GM12878 (cell line): Measurements from ENCODE around the gene ZNF891. TPM values are rescaled to one million over a fixed set of nuclear protein-coding genes. Genes with fewer than 3 reads are reported as not detected.

Source experiments
- ATAC-seq: fragments of 200-7000 bp; cut with Tn5 transposase; 3 replicates; pipeline ENCODE4 v1.9.1; 2020; ENCODE audit warnings: mild to moderate bottlenecking, moderate library complexity
- BruUV-seq: library from RNA; stranded (reverse); fragments of 400-500 nt; replicated peaks from 2 replicates; lab custom pipeline; 2021; lab: Mats Ljungman, UMichigan
- CTCF ChIA-PET: fragments of 300-600 bp; sonication (Branson Sonifier 250); formaldehyde crosslinking; extraction: SDS; loops from one replicate; lab custom pipeline; 2021; ENCODE audit warnings: inconsistent platforms; lab: Yijun Ruan, JAX
- POLR2A ChIA-PET: fragments of 350-600 bp; formaldehyde crosslinking; extraction: SDS; loops from one replicate; lab custom pipeline; 2021; ENCODE audit warnings: inconsistent platforms; lab: Charles Lee
- RAD21 ChIA-PET: fragments of 300-600 bp; sonication (Branson Sonifier 250); formaldehyde crosslinking; loops from one replicate; lab custom pipeline; 2023; ENCODE audit warnings: antibody characterized with exemption; ENCODE audit not compliant: unreplicated experiment; lab: Charles Lee
- SMC1A ChIA-PET: fragments of 300-600 bp; sonication (Branson Sonifier 250); formaldehyde crosslinking; loops from one replicate; lab custom pipeline; 2023; ENCODE audit not compliant: unreplicated experiment, uncharacterized antibody; lab: Charles Lee
- DNase-seq: peaks from one replicate; pipeline ENCODE4 v3.0.0-alpha.2; 2011; ENCODE audit warnings: low read depth, low spot score
- FAIRE-seq: peaks from 3 replicates; lab custom pipeline; 2011; peaks lifted over from hg19 to GRCh38; lab: Jason Lieb, UNC
- H2AFZ ChIP-seq: 2 replicates; pipeline ENCODE4 v1.6.0; 2011; ENCODE audit warnings: low read depth, low read length, control low read depth; ENCODE audit not compliant: control insufficient read depth
- H3K27ac ChIP-seq: 2 replicates; pipeline ENCODE4 v1.5.1; 2011; ENCODE audit warnings: control low read depth; ENCODE audit not compliant: control insufficient read depth, insufficient read depth
- H3K27me3 ChIP-seq, 2 experiments: replicated peaks in 1 of 2; 2 replicates each; pipeline versions ENCODE4 v1.6.0 to v1.6.1; 2011; ENCODE audit warnings: low read length in 1 of 2; ENCODE audit not compliant: control insufficient read depth in 2 of 2, insufficient read depth in 2 of 2
- H3K36me3 ChIP-seq, 2 experiments: 2 replicates each; pipeline ENCODE4 v1.5.1; 2011; ENCODE audit warnings: low read length in 1 of 2; ENCODE audit not compliant: control insufficient read depth in 2 of 2, insufficient read depth in 2 of 2
- H3K4me1 ChIP-seq: 2 replicates; pipeline ENCODE4 v1.6.1; 2011; ENCODE audit warnings: mild to moderate bottlenecking, low read length, moderate library complexity, mixed read lengths; ENCODE audit not compliant: control insufficient read depth, insufficient read depth
- H3K4me2 ChIP-seq: 2 replicates; pipeline ENCODE4 v1.6.0; 2011; ENCODE audit warnings: control low read depth; ENCODE audit not compliant: control insufficient read depth, insufficient read depth
- H3K4me3 ChIP-seq: fragments of 200-600 bp; sonication (generic); 2 replicates; pipeline ENCODE4 v1.5.1; 2016
- H3K79me2 ChIP-seq: 2 replicates; pipeline ENCODE4 v1.6.0; 2011; ENCODE audit warnings: low read length; ENCODE audit not compliant: control insufficient read depth, insufficient read depth
- H3K9ac ChIP-seq: 2 replicates; pipeline ENCODE4 v1.8.0; 2011; ENCODE audit warnings: low read length, control low read depth, mixed read lengths; ENCODE audit not compliant: control insufficient read depth, insufficient read depth
- H3K9me3 ChIP-seq: replicated peaks from 3 replicates; pipeline ENCODE4 v1.5.1; 2011; ENCODE audit warnings: mild to moderate bottlenecking, low read length; ENCODE audit not compliant: control insufficient read depth, insufficient read depth
- H4K20me1 ChIP-seq: 2 replicates; pipeline ENCODE4 v1.6.0; 2011; ENCODE audit not compliant: control insufficient read depth, insufficient read depth
- CBX3 ChIP-seq: fragments of 200-600 bp; sonication (generic); IDR thresholded peaks from 2 replicates; pipeline ENCODE4 v1.6.1; 2016; ENCODE audit warnings: low read depth, borderline replicate concordance
- CHD4 ChIP-seq: fragments of 200-600 bp; sonication (generic); IDR thresholded peaks from 2 replicates; pipeline ENCODE4 v1.6.1; 2016; ENCODE audit warnings: mild to moderate bottlenecking
- ESRRA ChIP-seq: IDR thresholded peaks from 2 replicates; pipeline ENCODE4 v1.6.1; 2012; ENCODE audit warnings: mild to moderate bottlenecking, low read length, improper control_type of control experiment
- FOXM1 ChIP-seq: IDR thresholded peaks from 2 replicates; pipeline ENCODE4 v1.6.1; 2012; ENCODE audit warnings: low read depth, mild to moderate bottlenecking, inconsistent platforms, low read length, moderate library complexity
- KLF5 ChIP-seq: fragments of 450-650 bp; IDR thresholded peaks from 2 replicates; pipeline ENCODE4 v1.6.1; 2014; ENCODE audit warnings: mild to moderate bottlenecking; ENCODE audit not compliant: partially characterized antibody
- MXI1 ChIP-seq: fragments of 150-350 bp; IDR thresholded peaks from 2 replicates; pipeline ENCODE4 v1.6.1; 2011; ENCODE audit warnings: low read depth, mild to moderate bottlenecking, inconsistent platforms, low read length, improper control_type of control experiment
- NFXL1 ChIP-seq: fragments of 450-650 bp; IDR thresholded peaks from 2 replicates; pipeline ENCODE4 v1.6.1; 2017; ENCODE audit warnings: antibody characterized with exemption, mild to moderate bottlenecking, borderline replicate concordance
- NRF1 ChIP-seq: conservative IDR thresholded peaks from 2 replicates; pipeline ENCODE4 v1.6.1; 2011; ENCODE audit warnings: mild to moderate bottlenecking, low read depth, low read length, improper control_type of control experiment
- POU2F2 ChIP-seq: IDR thresholded peaks from 3 replicates; pipeline ENCODE4 v1.6.1; 2011; ENCODE audit warnings: low read depth, mild to moderate bottlenecking, low read length, borderline replicate concordance
- RAD51 ChIP-seq: fragments of 450-650 bp; IDR thresholded peaks from 2 replicates; pipeline ENCODE4 v1.6.1; 2016; ENCODE audit warnings: moderate library complexity, mild to moderate bottlenecking, inconsistent platforms
- RCOR1 ChIP-seq: conservative IDR thresholded peaks from 2 replicates; pipeline ENCODE4 v1.6.1; 2012; ENCODE audit warnings: low read depth, low read length, improper control_type of control experiment
- SPI1 ChIP-seq: IDR thresholded peaks from 2 replicates; pipeline ENCODE4 v1.6.1; 2011; ENCODE audit warnings: low read depth, mild to moderate bottlenecking, low read length, moderate library complexity, borderline replicate concordance; ENCODE audit not compliant: insufficient read depth
- SREBF1 ChIP-seq: IDR thresholded peaks from 2 replicates; pipeline ENCODE4 v1.6.1; 2012; ENCODE audit warnings: mild to moderate bottlenecking, low read length
- TBL1XR1 ChIP-seq: IDR thresholded peaks from 2 replicates; pipeline ENCODE4 v1.6.1; 2012; ENCODE audit warnings: low read depth, low read length, improper control_type of control experiment
- TCF12 ChIP-seq: IDR thresholded peaks from 2 replicates; pipeline ENCODE4 v1.6.1; 2011; ENCODE audit warnings: low read depth, mild to moderate bottlenecking, low read length
- YY1 ChIP-seq: IDR thresholded peaks from 2 replicates; pipeline ENCODE4 v1.6.1; 2011; ENCODE audit warnings: low read depth, mild to moderate bottlenecking, low read length
- ZNF622 ChIP-seq: fragments of 450-650 bp; IDR thresholded peaks from 2 replicates; pipeline ENCODE4 v1.6.1; 2017; ENCODE audit warnings: mild to moderate bottlenecking, inconsistent platforms
- WGBS: methylation state at CpG from one replicate; pipeline ENCODE4 v1.1.6; 2016; ENCODE audit warnings: low lambda C conversion rate; ENCODE audit not compliant: insufficient replicate concordance, insufficient coverage; ENCODE audit errors: missing lambda C conversion rate; 5-methylcytosine and 5-hydroxymethylcytosine counted together
- in situ Hi-C: fragments of 300-500 bp; cut with MboI; formaldehyde crosslinking; loops from 9 replicates; pipeline ENCODE4 v1.14.3; 2018; ENCODE audit warnings: mixed read lengths
- intact Hi-C: fragments of 100-400 bp; cut with micrococcal nuclease; formaldehyde crosslinking; loops from one replicate; pipeline ENCODE4 v1.14.2; 2022; ENCODE audit not compliant: unreplicated experiment
- polyA plus RNA-seq, 11 experiments: library from polyadenylated mRNA; depleted of rRNA in 4 of 11; unstranded in 6 of 11; stranded (reverse) in 5 of 11; fragments of >200 nt; fragmentation: Nextera tagmentation in 4 of 11; fragmentation: Illumina TruSeq in 1 of 11; extraction: Ambion mirVana in 4 of 11; extraction: Trizol in 1 of 11; gene quantifications; 1 replicate in 1 of 11; 2 replicates in 10 of 11; pipeline versions ENCODE4 v1.2.1 to v1.2.3, GENCODE V29; 2011 to 2016; ENCODE audit warnings: inconsistent platforms in 2 of 11, missing spikeins in 2 of 11, low read depth in 1 of 11
- total RNA-seq, 4 experiments: library from RNA; depleted of rRNA in 3 of 4; stranded (reverse); fragments of >200 nt in 3 of 4; fragmentation: Illumina TruSeq in 1 of 4; extraction: Trizol in 1 of 4; gene quantifications; 2 replicates each; pipeline versions ENCODE4 v1.2.1 to v1.2.3, GENCODE V29; 2013 to 2021
- TF ChIP-seq, protein P1 (sequence below): fragments of 450-650 bp; IDR thresholded peaks from 2 replicates; pipeline ENCODE4 v1.6.1; 2017; ENCODE audit warnings: antibody characterized with exemption, mild to moderate bottlenecking, moderate library complexity
- TF ChIP-seq, protein P2 (sequence below): IDR thresholded peaks from 2 replicates; pipeline ENCODE4 v1.6.1; 2011; ENCODE audit warnings: low read depth, low read length, improper control_type of control experiment, borderline replicate concordance

The ZNF891 gene
- total and polyA plus RNA-seq, 10 of the 15 experiments (the other 5 are each of a cell fraction or from before 2014, with no cell fraction given) = 0.20 to 1.1 (median 0.69) TPM

DNA sequence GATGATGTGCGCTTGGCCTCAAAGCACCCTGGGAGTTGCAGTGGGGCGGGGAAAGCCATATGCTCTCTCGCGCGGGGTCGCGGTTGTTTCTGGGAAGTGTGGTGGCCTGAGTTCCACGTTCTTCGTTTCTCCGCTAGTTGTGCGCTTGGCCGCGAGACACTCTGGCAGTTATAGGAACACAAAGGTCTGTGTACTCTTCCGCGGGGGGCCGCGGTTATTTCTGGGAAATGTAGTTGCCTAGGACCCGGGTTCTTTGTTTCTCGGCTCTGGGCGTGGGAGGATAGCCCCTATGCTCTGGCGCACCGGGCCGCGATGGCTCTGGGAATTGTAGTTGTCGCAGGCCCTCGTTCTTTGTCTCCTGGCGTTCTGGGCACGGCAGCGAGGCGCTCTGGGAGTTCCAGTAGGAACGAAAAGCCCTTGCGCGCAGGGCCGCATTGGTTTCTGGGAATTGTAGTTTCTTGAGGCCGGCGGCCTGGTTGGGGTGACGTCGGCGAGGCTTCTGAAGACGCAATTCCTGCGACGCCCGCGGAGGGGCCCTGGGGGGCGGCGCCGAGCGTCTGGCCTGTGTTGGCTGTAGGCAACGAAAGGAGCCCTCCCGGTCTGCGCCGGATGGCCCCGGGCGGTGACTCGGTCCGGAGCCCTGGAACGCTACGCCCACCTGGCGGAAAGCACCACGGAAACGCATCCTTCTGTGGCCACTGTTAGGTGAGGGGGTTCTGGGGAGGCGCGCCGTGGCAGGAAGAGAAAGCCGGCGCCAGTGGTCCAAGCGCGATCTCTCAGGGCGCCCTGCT is 49.5 kb downstream of the ZNF891 start, which contains the start of gene ZNF140:
ZNF140 (plus strand) TSS at position 556 of the 791 bp plus-strand sequence. CDS start 398 bp downstream, outside the sequence.
- in situ Hi-C loops = loop anchor here (5.0 kb wide), 1 partner anchor 93 kb away; the partner anchor contains the start of gene ZNF26
- H3K4me2 ChIP-seq = peak within 1 kb of the TSS; percentile 87
- SMC1A ChIA-PET = interaction anchor here (0.6 to 2.4 kb wide), 7 partner anchors 39 to 101 kb away, joined by 3 to 12 read pairs (median 3); partner anchors contain the start of genes ZNF26 and ZNF268
- no peak for TF ChIP-seq CBX3
- TF ChIP-seq TCF12 = peak; percentile 32; the same call in 1 of the 2 replicates
- TF ChIP-seq, protein P1, sequence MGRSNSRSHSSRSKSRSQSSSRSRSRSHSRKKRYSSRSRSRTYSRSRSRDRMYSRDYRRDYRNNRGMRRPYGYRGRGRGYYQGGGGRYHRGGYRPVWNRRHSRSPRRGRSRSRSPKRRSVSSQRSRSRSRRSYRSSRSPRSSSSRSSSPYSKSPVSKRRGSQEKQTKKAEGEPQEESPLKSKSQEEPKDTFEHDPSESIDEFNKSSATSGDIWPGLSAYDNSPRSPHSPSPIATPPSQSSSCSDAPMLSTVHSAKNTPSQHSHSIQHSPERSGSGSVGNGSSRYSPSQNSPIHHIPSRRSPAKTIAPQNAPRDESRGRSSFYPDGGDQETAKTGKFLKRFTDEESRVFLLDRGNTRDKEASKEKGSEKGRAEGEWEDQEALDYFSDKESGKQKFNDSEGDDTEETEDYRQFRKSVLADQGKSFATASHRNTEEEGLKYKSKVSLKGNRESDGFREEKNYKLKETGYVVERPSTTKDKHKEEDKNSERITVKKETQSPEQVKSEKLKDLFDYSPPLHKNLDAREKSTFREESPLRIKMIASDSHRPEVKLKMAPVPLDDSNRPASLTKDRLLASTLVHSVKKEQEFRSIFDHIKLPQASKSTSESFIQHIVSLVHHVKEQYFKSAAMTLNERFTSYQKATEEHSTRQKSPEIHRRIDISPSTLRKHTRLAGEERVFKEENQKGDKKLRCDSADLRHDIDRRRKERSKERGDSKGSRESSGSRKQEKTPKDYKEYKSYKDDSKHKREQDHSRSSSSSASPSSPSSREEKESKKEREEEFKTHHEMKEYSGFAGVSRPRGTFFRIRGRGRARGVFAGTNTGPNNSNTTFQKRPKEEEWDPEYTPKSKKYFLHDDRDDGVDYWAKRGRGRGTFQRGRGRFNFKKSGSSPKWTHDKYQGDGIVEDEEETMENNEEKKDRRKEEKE = no peak
- no peak for TF ChIP-seq SPI1
- TF ChIP-seq RAD51 = no peak
- TF ChIP-seq NRF1 = no peak
- TF ChIP-seq FOXM1 = no peak
- no peak for TF ChIP-seq POU2F2
- no peak for TF ChIP-seq ZNF622
- no peak for TF ChIP-seq TBL1XR1
- peak; percentile 42; the same call in 1 of the 2 replicates for TF ChIP-seq ESRRA
- TF ChIP-seq, protein P2, sequence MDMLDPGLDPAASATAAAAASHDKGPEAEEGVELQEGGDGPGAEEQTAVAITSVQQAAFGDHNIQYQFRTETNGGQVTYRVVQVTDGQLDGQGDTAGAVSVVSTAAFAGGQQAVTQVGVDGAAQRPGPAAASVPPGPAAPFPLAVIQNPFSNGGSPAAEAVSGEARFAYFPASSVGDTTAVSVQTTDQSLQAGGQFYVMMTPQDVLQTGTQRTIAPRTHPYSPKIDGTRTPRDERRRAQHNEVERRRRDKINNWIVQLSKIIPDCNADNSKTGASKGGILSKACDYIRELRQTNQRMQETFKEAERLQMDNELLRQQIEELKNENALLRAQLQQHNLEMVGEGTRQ = no peak
- TF ChIP-seq MXI1 = 0 out of 2 replicates have a peak, but pooled peaks have one; percentile 2
- no peak for TF ChIP-seq CHD4
- TF ChIP-seq YY1 = 0 out of 2 replicates have a peak, but pooled peaks have one; percentile 42
- TF ChIP-seq SREBF1 = 0 out of 2 replicates have a peak, but pooled peaks have one; percentile 14
- TF ChIP-seq NFXL1 = no peak
- no peak for TF ChIP-seq RCOR1
- TF ChIP-seq KLF5 = peak; percentile 36

More for the DNA sequence above, 49.5 kb downstream of the ZNF891 start, which contains the start of gene ZNF140:
- H3K27me3 ChIP-seq = no peaks in the 10 kb centered on the region
- peak within 1 kb of the TSS; percentile 93 for H3K27ac ChIP-seq
- WGBS = 2% methylated on average over 64 of the region's 69 CpGs
- H3K9ac ChIP-seq = peak within 1 kb of the TSS; percentile 88
- intact Hi-C loops = loop anchor here (1.0 to 5.0 kb wide), 6 partner anchors 43 to 318 kb away; partner anchors contain the start of genes ANKLE2, ZNF10, ZNF26 and ZNF268
- peaks cover 6% of the 10 kb centered on the region for H3K79me2 ChIP-seq
- H4K20me1 ChIP-seq = no peaks in the 10 kb centered on the region
- peak within 1 kb of the TSS; percentile 81 for H3K4me3 ChIP-seq
- ChIA-PET RAD21 (interaction anchor here (0.8 to 2.0 kb wide), 4 partner anchors 94 to 252 kb away, joined by 3 to 8 read pairs (median 4); partner anchors contain the start of genes GOLGA3, ZNF26, ZNF268 and ZNF605), POLR2A (interaction anchor here (2.1 kb wide), 1 partner anchor 101 kb away, joined by 6 read pairs; the partner anchor contains the start of gene ZNF268), CTCF (interaction anchor here (0.5 to 2.5 kb wide), 3 partner anchors 12 to 101 kb away, joined by 3 to 12 read pairs (median 3); partner anchors contain the start of gene ZNF268)
- ATAC-seq (peak; percentile 86), DNase-seq (peak; percentile 76), FAIRE-seq (peak; percentile 44)
- peak within 1 kb of the TSS; percentile 83 for H2AFZ ChIP-seq
- BruUV-seq = no TSS peak
- H3K9me3 ChIP-seq = peaks cover 50% of the 10 kb centered on the region
- H3K36me3 ChIP-seq = peaks cover 0 to 15% of the 10 kb centered on the region in 2 experiments; a peak in 3 of 4 replicates
- H3K4me1 ChIP-seq = no peaks in the 10 kb centered on the region
